H1 (cell line): ENCODE measurements around the gene PSME2. TPM values are rescaled to one million over a fixed set of nuclear protein-coding genes. Genes with fewer than 3 reads are reported as not detected.

Experiments used
- CTCF ChIA-PET: fragments of 300-600 bp; sonication (Branson Sonifier 250); formaldehyde crosslinking; loops from one replicate; lab custom pipeline; 2021; ENCODE audit not compliant: partially characterized antibody; lab: Charles Lee
- POLR2A ChIA-PET: fragments of 300-600 bp; sonication (Branson Sonifier 250); formaldehyde crosslinking; loops from one replicate; lab custom pipeline; 2021; ENCODE audit warnings: inconsistent platforms; ENCODE audit not compliant: partially characterized antibody; lab: Charles Lee
- DNase-seq, 2 experiments: peaks; one replicate each; pipeline versions ENCODE4 v3.0.0 to v3.0.0-alpha.2; 2010 to 2022; ENCODE audit warnings: low spot score in 2 of 2, low read depth in 1 of 2, mixed read lengths in 1 of 2
- FAIRE-seq: peaks from 2 replicates; lab custom pipeline; 2011; peaks lifted over from hg19 to GRCh38; lab: Jason Lieb, UNC
- H2AFZ ChIP-seq: 2 replicates; pipeline ENCODE4 v1.8.1; 2012; ENCODE audit warnings: low read length, inconsistent platforms
- H2AK5ac ChIP-seq: 2 replicates; pipeline ENCODE4 v1.6.1; 2013; ENCODE audit warnings: low read depth, low read length
- H2BK120ac ChIP-seq: replicated peaks from 2 replicates; pipeline ENCODE3; 2013; ENCODE audit warnings: low read depth, low read length, inconsistent platforms
- H2BK12ac ChIP-seq: 2 replicates; pipeline ENCODE4 v1.6.1; 2013; ENCODE audit warnings: low read depth, low read length
- H2BK15ac ChIP-seq: 2 replicates; pipeline ENCODE4 v1.6.1; 2013; ENCODE audit warnings: low read length
- H2BK20ac ChIP-seq: 2 replicates; pipeline ENCODE4 v1.6.1; 2013; ENCODE audit warnings: low read length
- H2BK5ac ChIP-seq: 2 replicates; pipeline ENCODE4 v1.6.1; 2013; ENCODE audit warnings: low read depth, low read length
- H3K14ac ChIP-seq: 2 replicates; pipeline ENCODE4 v1.6.1; 2013; ENCODE audit warnings: inconsistent platforms; ENCODE audit not compliant: insufficient read length
- H3K18ac ChIP-seq: 2 replicates; pipeline ENCODE4 v1.6.1; 2013; ENCODE audit warnings: low read length; ENCODE audit errors: extremely low read depth
- H3K23ac ChIP-seq: 2 replicates; pipeline ENCODE4 v1.6.1; 2013; ENCODE audit warnings: inconsistent platforms; ENCODE audit not compliant: insufficient read length
- H3K23me2 ChIP-seq: 2 replicates; pipeline ENCODE4 v1.6.1; 2013; ENCODE audit warnings: low read depth, low read length
- H3K27ac ChIP-seq: 2 replicates; pipeline ENCODE4 v1.6.1; 2011; ENCODE audit warnings: low read depth, low read length, inconsistent platforms
- H3K27me3 ChIP-seq, 4 experiments: replicated peaks in 1 of 4; 1 replicate in 1 of 4; 2 replicates in 3 of 4; pipeline versions ENCODE4 v1.6.1 to v1.8.1; 2011 to 2013; ENCODE audit warnings: low read length in 3 of 4, mild to moderate bottlenecking in 3 of 4, inconsistent platforms in 2 of 4, mixed read lengths in 2 of 4, moderate library complexity in 1 of 4; ENCODE audit not compliant: control insufficient read depth in 3 of 4, insufficient read depth in 3 of 4; ENCODE audit errors: extremely low read depth in 1 of 4
- H3K36me3 ChIP-seq, 4 experiments: 2 replicates each; pipeline versions ENCODE4 v1.6.1 to v1.8.1; 2011 to 2013; ENCODE audit warnings: mild to moderate bottlenecking in 4 of 4, low read length in 3 of 4, moderate library complexity in 2 of 4, control low read depth in 1 of 4, inconsistent platforms in 1 of 4; ENCODE audit not compliant: insufficient read depth in 4 of 4, control insufficient read depth in 2 of 4
- H3K4ac ChIP-seq: replicated peaks from 2 replicates; pipeline ENCODE3; 2013; ENCODE audit warnings: low read length, low read depth, mixed read lengths, inconsistent platforms; ENCODE audit not compliant: insufficient read length
- H3K4me1 ChIP-seq, 4 experiments: replicated peaks in 1 of 4; 1 replicate in 1 of 4; 2 replicates in 3 of 4; pipeline versions ENCODE4 v1.6.1 to v1.8.1; 2011 to 2013; ENCODE audit warnings: low read length in 3 of 4, inconsistent platforms in 2 of 4, mixed read lengths in 1 of 4; ENCODE audit not compliant: insufficient read depth in 4 of 4, control insufficient read depth in 3 of 4
- H3K4me2 ChIP-seq, 2 experiments: 2 replicates each; pipeline versions ENCODE4 v1.6.1 to v1.8.1; 2011 to 2013; ENCODE audit warnings: low read depth in 2 of 2, low read length in 2 of 2, control low read depth in 1 of 2, inconsistent platforms in 1 of 2, mild to moderate bottlenecking in 1 of 2; ENCODE audit not compliant: insufficient read depth in 1 of 2
- H3K4me3 ChIP-seq, 4 experiments: fragments of 200-600, 300-600 bp in 1 of 4; sonication (generic), shearing (Covaris generic), sonication (Bioruptor Twin) in 1 of 4; 2 replicates each; pipeline versions ENCODE4 v1.5.1 to v1.8.1; 2011 to 2016; ENCODE audit warnings: low read length in 4 of 4, low read depth in 3 of 4, control low read depth in 2 of 4, inconsistent platforms in 2 of 4, mild to moderate bottlenecking in 2 of 4, mixed read lengths in 1 of 4, moderate library complexity in 1 of 4; ENCODE audit not compliant: insufficient read depth in 2 of 4; ENCODE audit errors: extremely low read depth in 1 of 4
- H3K56ac ChIP-seq: replicated peaks from 2 replicates; pipeline ENCODE3; 2013; ENCODE audit warnings: low read depth, mild to moderate bottlenecking, mixed read lengths, low read length, inconsistent platforms; ENCODE audit not compliant: insufficient read length
- H3K79me1 ChIP-seq: 2 replicates; pipeline ENCODE4 v1.6.1; 2013; ENCODE audit warnings: low read depth, low read length, control low read depth
- H3K79me2 ChIP-seq, 2 experiments: 2 replicates each; pipeline versions ENCODE4 v1.6.1 to v1.8.1; 2012 to 2013; ENCODE audit warnings: low read length in 2 of 2, mild to moderate bottlenecking in 2 of 2, inconsistent platforms in 1 of 2; ENCODE audit not compliant: insufficient read depth in 2 of 2, control insufficient read depth in 1 of 2
- H3K9ac ChIP-seq, 4 experiments: replicated peaks in 1 of 4; 1 replicate in 1 of 4; 2 replicates in 3 of 4; pipeline versions ENCODE4 v1.6.1 to v1.8.1; 2011 to 2013; ENCODE audit warnings: low read depth in 3 of 4, low read length in 3 of 4, control low read depth in 2 of 4, mild to moderate bottlenecking in 2 of 4, moderate library complexity in 2 of 4, inconsistent platforms in 1 of 4; ENCODE audit errors: extremely low read depth in 1 of 4
- H3K9me3 ChIP-seq, 2 experiments: 2 replicates each; pipeline versions ENCODE4 v1.6.1 to v1.8.1; 2012 to 2013; ENCODE audit warnings: mild to moderate bottlenecking in 2 of 2, moderate library complexity in 2 of 2, control low read depth in 1 of 2, inconsistent platforms in 1 of 2, low read depth in 1 of 2, low read length in 1 of 2, mixed read lengths in 1 of 2; ENCODE audit not compliant: insufficient read depth in 2 of 2
- H4K20me1 ChIP-seq, 2 experiments: replicated peaks in 1 of 2; 2 replicates each; pipeline versions ENCODE3 to v1.8.1; 2011 to 2013; ENCODE audit warnings: inconsistent platforms in 2 of 2, low read length in 2 of 2, mild to moderate bottlenecking in 1 of 2; ENCODE audit not compliant: insufficient read depth in 2 of 2, control insufficient read depth in 1 of 2
- H4K5ac ChIP-seq: 2 replicates; pipeline ENCODE4 v1.6.1; 2013; ENCODE audit warnings: low read length, low read depth, mixed read lengths, inconsistent platforms; ENCODE audit not compliant: insufficient read length
- H4K8ac ChIP-seq: 2 replicates; pipeline ENCODE4 v1.8.0; 2013; ENCODE audit warnings: mild to moderate bottlenecking, moderate library complexity, low read length, inconsistent platforms; ENCODE audit not compliant: insufficient read depth; ENCODE audit errors: extremely low read depth
- H4K91ac ChIP-seq: replicated peaks from 2 replicates; pipeline ENCODE3; 2013; ENCODE audit warnings: low read length, mixed read lengths, inconsistent platforms; ENCODE audit not compliant: insufficient read length
- ASH2L ChIP-seq: fragments of 200-600, 300-600 bp; sonication (generic); IDR thresholded peaks from one replicate; pipeline ENCODE4 v1.7.1; 2017; ENCODE audit warnings: low read length
- BACH1 ChIP-seq: IDR thresholded peaks from 2 replicates; pipeline ENCODE4 v1.6.1; 2012; ENCODE audit warnings: low read length, improper control_type of control experiment
- BRCA1 ChIP-seq: IDR thresholded peaks from 2 replicates; pipeline ENCODE4 v1.6.1; 2012; ENCODE audit warnings: low read depth, low read length, improper control_type of control experiment
- EP300 ChIP-seq, 2 experiments: IDR thresholded peaks; 1 replicate in 1 of 2; 2 replicates in 1 of 2; pipeline ENCODE4 v1.6.1; 2011 to 2012; ENCODE audit warnings: low read depth in 2 of 2, low read length in 2 of 2, mild to moderate bottlenecking in 2 of 2, borderline replicate concordance in 1 of 2, inconsistent platforms in 1 of 2, moderate library complexity in 1 of 2
- KDM1A ChIP-seq: fragments of 200-600, 300-600 bp; sonication (generic); IDR thresholded peaks from 2 replicates; pipeline ENCODE4 v1.7.1; 2016; ENCODE audit warnings: mild to moderate bottlenecking, low read length, borderline replicate concordance
- NANOG ChIP-seq: IDR thresholded peaks from 2 replicates; pipeline ENCODE4 v1.6.1; 2011; ENCODE audit warnings: low read length, low read depth, mild to moderate bottlenecking, inconsistent platforms; ENCODE audit not compliant: insufficient read depth, poor library complexity, severe bottlenecking
- RFX5 ChIP-seq: IDR thresholded peaks from 2 replicates; pipeline ENCODE4 v1.6.1; 2011; ENCODE audit warnings: low read depth, low read length, improper control_type of control experiment, borderline replicate concordance
- SIN3A ChIP-seq, 2 experiments: IDR thresholded peaks in 1 of 2; conservative IDR thresholded peaks in 1 of 2; 2 replicates each; pipeline ENCODE4 v1.6.1; 2011 to 2012; ENCODE audit warnings: low read length in 2 of 2, improper control_type of control experiment in 1 of 2, low read depth in 1 of 2, mild to moderate bottlenecking in 1 of 2
- SP1 ChIP-seq: IDR thresholded peaks from 2 replicates; pipeline ENCODE4 v1.6.1; 2011; ENCODE audit warnings: low read depth, low read length
- WGBS, 2 experiments: shearing (Covaris generic) in 1 of 2; methylation state at CpG; one replicate each; pipeline versions ENCODE4 v1.1.6 to v1.1.7; 2013 to 2015; ENCODE audit warnings: low lambda C conversion rate in 2 of 2, mixed read lengths in 2 of 2, inconsistent platforms in 1 of 2, low coverage in 1 of 2, missing lambda C conversion rate in 1 of 2; ENCODE audit not compliant: insufficient replicate concordance in 2 of 2, insufficient coverage in 1 of 2, insufficient read length in 1 of 2; ENCODE audit errors: extremely low coverage in 1 of 2, missing lambda C conversion rate in 1 of 2; 5-methylcytosine and 5-hydroxymethylcytosine counted together
- polyA plus RNA-seq, 7 experiments: library from polyadenylated mRNA; depleted of rRNA in 3 of 7; stranded (reverse) in 5 of 7; unstranded in 2 of 7; fragments of >200 nt in 5 of 7; fragments of 200-250 nt in 2 of 7; gene quantifications; 1 replicate in 5 of 7; 2 replicates in 1 of 7; 4 replicates in 1 of 7; pipeline versions ENCODE4 v1.2.1 to v1.2.3, GENCODE V29; 2011 to 2013; ENCODE audit warnings: missing spikeins in 2 of 7, mixed read lengths in 2 of 7
- total RNA-seq: library from RNA; stranded (reverse); fragmentation: NEBNext Ultra II Directional; extraction: Animal tissue kit (Norgen Biotek cat#: 25700); gene quantifications from 2 replicates; pipeline ENCODE4 v1.2.1, GENCODE V29; 2021
- TF ChIP-seq, protein P1 (sequence below), 3 experiments: IDR thresholded peaks; 1 replicate in 2 of 3; 2 replicates in 1 of 3; pipeline versions ENCODE4 v1.5.1 to v1.6.1; 2011; ENCODE audit warnings: low read length in 3 of 3, mild to moderate bottlenecking in 3 of 3, inconsistent platforms in 2 of 3, low read depth in 1 of 3, moderate library complexity in 1 of 3; ENCODE audit not compliant: insufficient read depth in 1 of 3; ENCODE audit errors: control extremely low read depth in 1 of 3

PSME2 gene
- total and polyA plus RNA-seq, 2 of the 8 experiments (the other 6 are each of a cell fraction or from before 2014, with no cell fraction given) = 71.8 to 111 TPM

DNA sequence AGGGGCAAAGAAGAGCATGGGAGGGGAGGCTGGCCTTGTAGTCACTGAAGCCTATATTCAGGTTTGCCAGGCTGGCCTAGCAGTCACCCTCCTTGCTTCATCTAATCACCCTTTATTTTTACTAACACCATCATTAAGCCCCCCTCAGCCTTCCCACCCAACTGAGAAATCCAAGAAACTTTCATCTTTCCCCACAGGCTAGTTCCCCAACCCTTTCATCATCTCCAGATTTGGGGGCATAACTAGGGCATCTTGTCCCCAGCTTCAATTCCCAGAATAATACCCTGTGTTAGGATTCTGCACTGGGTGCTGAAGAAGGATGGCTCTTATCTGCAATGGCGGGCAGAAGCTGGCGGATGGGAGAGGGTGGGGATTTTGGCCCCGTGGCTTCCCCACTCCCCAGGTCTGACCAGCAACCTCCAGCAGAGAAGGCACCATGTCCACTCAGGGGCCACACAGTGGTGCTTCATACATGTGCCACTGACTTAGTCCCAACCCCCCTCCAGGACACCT is 45.4 kb downstream of the PSME2 start:
- Histone ChIP-seq H2BK20ac (no peak overlapping the region), H3K23ac (no peak overlapping the region), H4K8ac (no peak overlapping the region; the same call in 1 of the 2 replicates), H3K4ac (no peak overlapping the region), H3K79me1 (peaks cover 5% of the 10 kb centered on the region), H3K36me3 (peaks cover 9 to 76% (median 47%) of the 10 kb centered on the region in 4 experiments; a peak in 7 of 8 replicates), H2AFZ (no peak overlapping the region), H2BK5ac (no peak overlapping the region), H2BK12ac (no peak overlapping the region), H3K4me1 (no peaks in the 10 kb centered on the region), H2BK15ac (no peak overlapping the region), H3K4me3 (no peak overlapping the region), H3K56ac (no peak overlapping the region), H3K9ac (no peak overlapping the region), H3K79me2 (peaks cover 0 to 6% of the 10 kb centered on the region in 2 experiments; a peak in 1 of 4 replicates), H3K4me2 (no peak overlapping the region), H3K9me3 (peaks cover 7% of the 10 kb centered on the region in 2 experiments; a peak in 3 of 4 replicates), H3K23me2 (no peaks in the 10 kb centered on the region), H3K14ac (no peak overlapping the region), H2BK120ac (no peak overlapping the region), H3K18ac (no peak overlapping the region), H4K20me1 (peaks cover 7 to 11% of the 10 kb centered on the region in 2 experiments), H3K27ac (no peak overlapping the region), H4K5ac (no peak overlapping the region), H4K91ac (no peak overlapping the region), H2AK5ac (no peak overlapping the region), H3K27me3 (no peaks in the 10 kb centered on the region)
- DNase-seq (no peak), FAIRE-seq (no peak)
- ChIA-PET CTCF (interaction anchor here (1.2 to 12.2 kb wide), 4 partner anchors 7 to 44 kb away, joined by 4 to 160 read pairs (median 74); partner anchors contain the start of gene PCK2), POLR2A (interaction anchor here (0.9 to 23.9 kb wide), 16 partner anchors 7 to 102 kb away, joined by 3 to 626 read pairs (median 8); partner anchors contain the start of genes CARMIL3, CPNE6, DCAF11 and EMC9)
- WGBS, 2 experiments = 91% methylated on average over 3 of the region's 3 CpGs; no CpG with 5 or more reads in 1 of the 2 experiments
- TF ChIP-seq NANOG (no peak), RFX5 (no peak), SIN3A (conservative IDR thresholded peaks at IDR 0.05 in 1 of 2, IDR thresholded peaks at IDR 0.05 in 1 of 2; ENCODE audit: low read depth in 1 of 2, low read length in 2 of 2) (no peak), BACH1 (no peak), KDM1A (no peak), ASH2L (no peak), BRCA1 (no peak), EP300 (IDR thresholded peaks at IDR 0.05; ENCODE audit: borderline replicate concordance in 1 of 2, low read depth in 2 of 2, low read length in 2 of 2) (no peak), SP1 (no peak)
- TF ChIP-seq, protein P1, sequence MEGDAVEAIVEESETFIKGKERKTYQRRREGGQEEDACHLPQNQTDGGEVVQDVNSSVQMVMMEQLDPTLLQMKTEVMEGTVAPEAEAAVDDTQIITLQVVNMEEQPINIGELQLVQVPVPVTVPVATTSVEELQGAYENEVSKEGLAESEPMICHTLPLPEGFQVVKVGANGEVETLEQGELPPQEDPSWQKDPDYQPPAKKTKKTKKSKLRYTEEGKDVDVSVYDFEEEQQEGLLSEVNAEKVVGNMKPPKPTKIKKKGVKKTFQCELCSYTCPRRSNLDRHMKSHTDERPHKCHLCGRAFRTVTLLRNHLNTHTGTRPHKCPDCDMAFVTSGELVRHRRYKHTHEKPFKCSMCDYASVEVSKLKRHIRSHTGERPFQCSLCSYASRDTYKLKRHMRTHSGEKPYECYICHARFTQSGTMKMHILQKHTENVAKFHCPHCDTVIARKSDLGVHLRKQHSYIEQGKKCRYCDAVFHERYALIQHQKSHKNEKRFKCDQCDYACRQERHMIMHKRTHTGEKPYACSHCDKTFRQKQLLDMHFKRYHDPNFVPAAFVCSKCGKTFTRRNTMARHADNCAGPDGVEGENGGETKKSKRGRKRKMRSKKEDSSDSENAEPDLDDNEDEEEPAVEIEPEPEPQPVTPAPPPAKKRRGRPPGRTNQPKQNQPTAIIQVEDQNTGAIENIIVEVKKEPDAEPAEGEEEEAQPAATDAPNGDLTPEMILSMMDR (IDR thresholded peaks at IDR 0.05; ENCODE audit: control extremely low read depth in 1 of 3, insufficient read depth in 1 of 3, low read depth in 1 of 3, low read length in 3 of 3) = no peak
